H1 (cell line): Measurements from ENCODE around the gene C1GALT1. TPM values are rescaled to one million over a fixed set of nuclear protein-coding genes. Genes with fewer than 3 reads are reported as not detected.

Source experiments
- HDAC2 ChIP-seq, 2 experiments: fragments of 300-600 bp in 1 of 2; sonication (generic) in 1 of 2; IDR thresholded peaks; 2 replicates each; pipeline ENCODE4 v1.6.1; 2011 to 2012; ENCODE audit warnings: low read depth in 2 of 2, low read length in 2 of 2, mild to moderate bottlenecking in 2 of 2, moderate library complexity in 2 of 2, borderline replicate concordance in 1 of 2, inconsistent platforms in 1 of 2
- TAF7 ChIP-seq: optimal IDR thresholded peaks from 2 replicates; pipeline ENCODE3; 2011; ENCODE audit warnings: low read depth, mild to moderate bottlenecking, inconsistent platforms, low read length, moderate library complexity, borderline replicate concordance
- polyA plus RNA-seq, 7 experiments: library from polyadenylated mRNA; depleted of rRNA in 3 of 7; stranded (reverse) in 5 of 7; unstranded in 2 of 7; fragments of >200 nt in 5 of 7; fragments of 200-250 nt in 2 of 7; gene quantifications; 1 replicate in 5 of 7; 2 replicates in 1 of 7; 4 replicates in 1 of 7; pipeline versions ENCODE4 v1.2.1 to v1.2.3, GENCODE V29; 2011 to 2013; ENCODE audit warnings: missing spikeins in 2 of 7, mixed read lengths in 2 of 7
- total RNA-seq: library from RNA; stranded (reverse); fragmentation: NEBNext Ultra II Directional; extraction: Animal tissue kit (Norgen Biotek cat#: 25700); gene quantifications from 2 replicates; pipeline ENCODE4 v1.2.1, GENCODE V29; 2021
- TF ChIP-seq, protein P1 (sequence below): IDR thresholded peaks from 2 replicates; pipeline ENCODE4 v1.6.1; 2012; ENCODE audit warnings: inconsistent platforms

Gene C1GALT1
- total and polyA plus RNA-seq, 2 of the 8 experiments (the other 6 are each of a cell fraction or from before 2014, with no cell fraction given): 18.7 to 94.2 TPM

DNA sequence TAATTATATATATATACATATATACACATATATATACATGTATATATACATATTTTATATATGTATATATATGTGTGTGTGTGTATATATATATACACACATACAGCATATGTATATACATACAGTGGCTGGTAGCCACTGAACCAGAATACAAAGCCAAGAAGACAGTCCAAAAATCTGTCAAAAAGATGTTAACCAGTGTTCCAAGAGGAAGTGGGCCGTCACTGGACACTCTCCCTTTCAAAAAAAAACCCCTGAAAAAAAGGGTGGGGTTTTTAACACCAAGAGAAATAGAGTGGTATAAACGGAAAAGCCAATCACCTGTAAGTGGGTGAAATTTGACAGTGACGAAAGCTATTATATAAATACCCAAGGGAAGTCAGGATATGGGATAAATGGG is 31.1 kb upstream of the C1GALT1 start (continued):
- TF ChIP-seq TAF7: no peak
- no peak for TF ChIP-seq HDAC2 (IDR thresholded peaks at IDR 0.05; ENCODE audit: borderline replicate concordance in 1 of 2, low read depth in 2 of 2, low read length in 2 of 2)
- TF ChIP-seq, protein P1, sequence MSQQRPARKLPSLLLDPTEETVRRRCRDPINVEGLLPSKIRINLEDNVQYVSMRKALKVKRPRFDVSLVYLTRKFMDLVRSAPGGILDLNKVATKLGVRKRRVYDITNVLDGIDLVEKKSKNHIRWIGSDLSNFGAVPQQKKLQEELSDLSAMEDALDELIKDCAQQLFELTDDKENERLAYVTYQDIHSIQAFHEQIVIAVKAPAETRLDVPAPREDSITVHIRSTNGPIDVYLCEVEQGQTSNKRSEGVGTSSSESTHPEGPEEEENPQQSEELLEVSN: no peak
- TF ChIP-seq, all 59 proteins: peak for 0
